ENCODE results near the gene DEXI.
A peak's percentile ranks its signal among the peaks of the same experiment; 100 is the strongest.
"Not testable (repeated sequence)": the region's sequence is repeated elsewhere in the genome, so short reads cannot be mapped to it uniquely, and the experiment has no call there.

The DEXI gene

DNA sequence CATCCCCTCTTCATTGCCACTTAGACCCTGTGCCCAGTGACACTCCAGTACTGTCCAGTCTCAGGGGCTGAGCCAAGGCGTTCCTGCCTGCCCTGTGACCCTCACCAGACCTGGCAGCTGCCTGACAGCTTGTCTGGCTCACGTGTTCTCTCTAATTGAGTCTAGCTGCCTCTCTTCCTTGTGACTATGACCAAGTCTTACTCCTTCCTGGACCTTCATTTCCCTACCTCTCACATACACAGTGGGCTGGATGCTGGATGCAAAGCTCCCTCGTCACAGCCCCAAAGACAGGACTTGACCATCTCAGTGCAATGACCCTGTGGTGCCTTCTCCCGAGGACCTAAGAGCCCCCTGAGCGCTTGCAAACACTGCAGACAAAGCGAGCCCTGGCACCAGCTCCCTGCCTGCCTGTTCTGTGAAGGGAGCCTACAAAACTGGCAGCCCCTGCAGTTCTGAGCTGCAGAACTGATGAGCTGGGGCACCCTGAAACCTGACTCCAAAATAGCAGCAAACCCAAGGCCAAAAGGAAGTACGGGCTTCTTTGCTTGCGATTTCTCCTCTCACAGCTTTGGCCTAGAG, 1.7 kb downstream of the DEXI start:
- DNase-seq: no peak

DNA sequence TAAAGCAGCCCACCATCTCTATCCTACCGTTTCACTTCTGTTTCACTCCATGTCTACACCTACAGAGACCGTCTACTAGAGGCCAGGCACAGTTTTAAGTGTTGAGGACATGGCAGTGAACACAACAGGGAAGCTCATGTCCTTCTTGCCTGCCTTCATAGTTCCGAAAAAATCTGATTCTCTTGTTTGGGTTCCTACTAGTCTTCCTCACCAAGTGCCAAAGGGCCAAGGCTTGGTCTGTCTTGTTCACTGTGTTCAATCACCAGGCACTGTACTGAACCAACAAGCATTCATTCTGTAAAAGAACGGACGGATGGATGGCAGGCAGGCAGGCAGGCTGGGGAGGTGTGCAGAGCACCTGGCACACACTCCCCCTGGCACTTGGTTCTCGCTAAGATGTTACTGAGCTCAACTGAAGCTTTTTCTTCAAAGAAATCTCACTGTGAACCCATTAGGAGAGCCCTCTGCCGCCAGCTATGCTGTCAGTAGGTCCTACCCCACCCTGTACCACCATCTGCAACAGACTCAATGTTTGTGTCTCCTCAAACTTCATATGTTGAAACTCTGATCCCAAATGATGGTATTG, 2.5 kb downstream of the DEXI start:
- DNase-seq: no peak

DNA sequence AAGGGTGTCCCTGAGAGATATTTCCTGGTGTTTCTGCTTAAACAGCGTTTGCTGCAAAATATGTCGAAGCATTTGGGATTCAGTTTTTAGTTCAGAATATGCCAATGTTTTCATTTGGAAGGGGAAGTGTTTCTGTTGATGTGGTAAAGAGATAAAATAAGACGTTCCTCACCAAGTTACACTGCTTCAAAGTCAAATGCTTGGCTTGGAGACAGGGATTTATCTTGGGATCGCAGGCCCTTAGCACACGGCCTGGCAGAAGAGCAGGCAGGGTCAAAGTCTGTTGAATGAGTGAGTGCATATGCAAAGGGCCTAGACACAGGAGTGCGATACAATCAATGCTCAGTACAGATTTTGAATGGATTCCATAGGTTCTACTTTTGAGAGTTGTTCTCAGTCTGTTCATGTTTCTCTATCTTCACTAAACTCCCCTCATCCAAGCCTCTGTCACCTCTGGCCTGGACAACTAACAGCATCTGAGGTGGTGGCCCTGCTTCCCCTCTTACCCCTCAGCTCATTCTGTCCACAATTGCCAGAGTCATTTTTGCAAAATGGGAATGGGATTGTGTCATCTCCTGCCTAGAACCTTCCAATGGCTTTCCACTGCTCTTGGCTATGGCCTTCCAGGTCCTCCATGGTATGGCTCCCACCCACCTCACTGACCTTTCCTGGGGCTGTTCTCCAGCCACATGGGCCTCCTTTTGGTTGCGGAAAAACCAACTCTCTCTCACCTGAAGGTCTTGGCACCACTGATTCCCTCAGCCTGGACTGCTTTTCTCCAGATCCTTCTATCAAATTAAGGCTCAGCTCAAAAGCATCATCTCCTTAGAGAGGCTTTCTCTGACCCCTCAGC, 3.2 kb downstream of the DEXI start:
- DNase-seq: no peak

DNA sequence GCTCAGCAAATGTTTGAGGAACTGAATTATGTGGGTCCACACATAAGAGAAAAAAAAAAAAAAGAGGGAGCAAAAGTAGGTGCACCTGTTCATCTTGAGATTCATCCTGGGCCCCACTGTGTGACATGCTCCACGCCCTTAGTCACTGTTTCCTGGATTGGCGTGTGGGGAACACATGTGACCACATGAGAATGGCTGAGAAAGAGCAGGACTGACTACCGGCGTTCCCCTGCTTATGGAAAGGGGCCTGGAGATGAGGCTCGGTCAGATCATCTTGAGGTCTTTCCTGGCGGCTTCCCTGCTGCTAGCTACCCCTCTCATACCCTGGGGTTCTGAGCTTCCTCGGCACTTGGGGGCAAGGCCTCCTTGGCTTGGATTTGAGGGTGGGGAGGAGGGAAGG, 3.9 kb downstream of the DEXI start:
- no peak for DNase-seq

DNA sequence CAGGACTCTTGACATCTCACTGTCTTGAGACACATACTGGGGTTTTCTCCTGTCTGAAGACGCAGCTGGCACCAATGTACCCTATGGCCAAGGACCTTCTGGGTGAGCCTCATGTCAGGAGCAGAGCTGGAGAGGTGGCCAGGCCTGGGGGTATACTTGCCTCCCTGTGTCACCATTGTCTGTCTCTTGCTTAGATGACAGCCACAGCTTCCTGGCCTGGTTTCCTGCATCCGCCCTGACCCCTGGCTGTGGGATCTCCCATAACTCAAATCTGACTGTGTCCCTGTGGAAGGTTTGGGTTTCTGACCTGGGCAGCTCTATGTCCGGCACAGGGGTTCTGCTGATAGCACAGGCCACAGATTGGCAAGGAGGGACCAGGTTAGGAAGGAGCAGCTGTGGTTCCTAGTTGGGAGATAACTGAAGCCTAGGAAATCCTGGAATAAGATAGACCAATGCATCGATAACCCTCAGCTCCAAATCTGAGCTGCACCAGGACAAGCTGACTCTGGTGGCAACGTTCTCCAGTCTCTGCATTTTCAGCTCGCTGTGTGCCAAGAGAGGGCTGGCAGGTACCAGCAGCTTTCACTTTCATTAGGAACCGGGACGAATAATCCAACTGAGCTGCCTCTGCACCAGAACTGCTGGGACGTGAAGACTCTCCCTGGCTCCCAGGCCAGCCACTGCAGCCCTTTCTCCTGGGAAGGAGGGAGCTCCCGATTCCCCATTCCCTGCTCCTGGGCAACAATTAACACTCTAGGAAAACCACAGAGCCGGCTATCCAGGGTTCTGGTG, 5.0 kb downstream of the DEXI start:
- DNase-seq: no peak

DNA sequence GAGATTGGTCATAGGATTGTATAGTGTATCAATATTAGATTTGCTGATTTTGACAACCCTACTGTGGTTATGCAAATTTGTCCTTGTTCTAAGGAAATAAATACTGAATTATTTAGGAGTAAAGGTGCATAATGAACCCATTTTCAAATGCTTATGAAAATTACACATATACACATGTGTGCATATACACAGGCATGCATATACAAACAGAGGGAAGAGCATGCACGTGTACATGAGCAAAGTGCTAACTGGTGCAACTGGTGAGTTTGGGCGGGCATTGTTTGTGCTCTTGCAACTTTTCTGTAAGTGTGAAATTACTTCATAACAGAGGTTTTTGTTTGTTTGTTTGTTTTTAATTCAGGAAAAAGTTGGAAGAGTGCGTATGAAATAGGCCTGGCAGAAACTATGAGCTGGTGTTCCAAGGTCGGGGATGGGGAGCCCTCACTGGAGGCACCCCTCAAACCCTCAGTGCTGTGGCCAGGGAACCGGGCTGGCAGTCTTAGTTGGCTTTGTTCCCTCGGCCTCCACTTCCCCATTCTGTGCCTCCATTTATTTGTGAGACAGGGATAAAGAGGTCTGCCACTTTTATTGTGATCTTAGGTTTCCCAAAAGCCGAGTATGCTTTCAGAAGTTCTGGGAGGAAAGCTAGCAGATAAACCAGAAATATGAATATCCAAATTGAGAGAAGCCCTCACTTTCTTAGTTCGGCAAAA, 5.8 kb downstream of the DEXI start:
- no peak for DNase-seq

DNA sequence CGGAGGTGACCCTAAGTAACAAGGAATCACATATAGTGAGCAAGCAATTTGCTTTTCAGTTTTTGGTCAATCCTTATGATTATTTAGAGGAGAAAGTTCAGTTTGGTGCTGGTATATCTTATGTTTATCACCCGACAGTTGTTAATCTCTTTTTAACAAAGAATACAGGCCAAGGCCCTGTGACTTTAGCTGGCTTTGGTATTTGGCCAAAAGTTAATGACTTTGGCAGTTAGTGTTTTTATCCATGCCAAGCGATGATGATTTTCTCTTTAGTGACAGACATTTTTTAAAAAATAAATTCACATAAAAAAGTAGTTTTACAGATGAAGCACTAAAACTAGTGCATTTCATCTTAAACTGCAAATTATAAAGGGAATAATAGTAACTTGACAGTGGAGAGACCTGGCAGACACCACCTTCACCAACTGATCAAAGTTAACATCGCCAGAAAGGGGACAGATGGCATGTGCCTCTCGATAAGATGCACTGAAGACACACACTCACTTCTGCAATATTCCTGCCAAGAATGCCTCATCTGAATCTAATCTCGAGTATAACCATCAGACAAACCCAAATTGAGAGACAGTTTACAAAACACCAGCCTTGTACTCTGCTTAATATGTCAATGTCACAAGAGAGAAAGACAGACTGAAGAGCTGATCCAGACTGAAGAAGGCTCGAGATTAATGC, 6.9 kb downstream of the DEXI start:
- no peak for DNase-seq

DNA sequence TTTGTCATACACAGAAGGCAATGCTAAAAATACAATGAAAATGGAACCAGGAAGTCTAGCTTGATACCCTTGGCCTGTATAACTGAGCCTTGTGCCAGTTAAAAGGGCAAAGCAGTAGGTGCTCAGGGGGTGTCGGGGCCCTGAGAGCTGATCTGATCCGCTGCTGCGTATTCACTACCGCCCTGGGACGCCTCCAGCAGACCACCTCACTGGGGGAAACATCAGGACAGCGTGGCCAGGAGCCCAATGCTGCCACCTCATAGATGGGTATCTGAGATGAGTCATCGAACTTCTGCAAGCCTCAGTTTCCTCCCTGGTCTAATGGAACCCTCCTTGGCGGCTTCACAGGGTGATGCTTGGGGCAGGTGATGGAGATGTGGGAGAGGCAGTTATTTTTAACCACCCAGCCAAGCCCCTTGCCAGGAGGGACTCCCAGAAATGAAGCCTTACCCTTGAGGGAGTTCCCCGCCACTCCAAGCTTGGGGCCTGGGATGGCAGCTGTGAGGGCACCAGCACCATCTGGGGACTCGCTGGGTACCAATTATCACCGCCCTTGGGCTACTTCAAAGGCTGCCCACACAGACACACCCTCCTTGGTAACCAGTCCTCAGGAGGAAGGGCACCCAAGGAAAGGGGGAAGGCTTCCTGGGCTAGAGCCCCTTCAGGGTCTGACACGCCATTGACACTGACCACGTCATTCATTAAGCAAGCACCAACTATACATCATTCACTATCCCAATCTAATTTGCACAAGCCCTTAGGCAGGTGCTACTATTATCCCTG, 7.8 kb downstream of the DEXI start:
- DNase-seq: no peak

DNA sequence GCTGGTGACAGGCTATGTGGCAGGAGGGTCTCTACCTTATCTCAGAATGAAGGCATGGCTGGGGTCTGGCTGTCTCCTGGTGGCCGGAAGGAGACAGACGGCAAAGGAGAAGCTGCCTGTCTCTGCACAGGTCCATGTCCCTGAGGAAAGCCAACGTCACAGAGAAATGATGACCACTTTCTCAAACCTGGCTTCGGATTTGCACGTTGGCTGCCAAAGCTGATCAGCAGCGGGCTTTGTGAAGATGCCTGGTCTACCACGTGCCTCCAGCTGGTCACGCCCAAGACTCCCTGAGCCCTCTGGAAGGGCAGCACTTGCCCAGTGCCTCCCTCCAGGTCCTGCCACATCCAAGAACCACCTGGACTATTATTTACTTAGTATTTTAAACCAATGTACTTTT, 8.4 kb downstream of the DEXI start:
- DNase-seq: no peak

DNA sequence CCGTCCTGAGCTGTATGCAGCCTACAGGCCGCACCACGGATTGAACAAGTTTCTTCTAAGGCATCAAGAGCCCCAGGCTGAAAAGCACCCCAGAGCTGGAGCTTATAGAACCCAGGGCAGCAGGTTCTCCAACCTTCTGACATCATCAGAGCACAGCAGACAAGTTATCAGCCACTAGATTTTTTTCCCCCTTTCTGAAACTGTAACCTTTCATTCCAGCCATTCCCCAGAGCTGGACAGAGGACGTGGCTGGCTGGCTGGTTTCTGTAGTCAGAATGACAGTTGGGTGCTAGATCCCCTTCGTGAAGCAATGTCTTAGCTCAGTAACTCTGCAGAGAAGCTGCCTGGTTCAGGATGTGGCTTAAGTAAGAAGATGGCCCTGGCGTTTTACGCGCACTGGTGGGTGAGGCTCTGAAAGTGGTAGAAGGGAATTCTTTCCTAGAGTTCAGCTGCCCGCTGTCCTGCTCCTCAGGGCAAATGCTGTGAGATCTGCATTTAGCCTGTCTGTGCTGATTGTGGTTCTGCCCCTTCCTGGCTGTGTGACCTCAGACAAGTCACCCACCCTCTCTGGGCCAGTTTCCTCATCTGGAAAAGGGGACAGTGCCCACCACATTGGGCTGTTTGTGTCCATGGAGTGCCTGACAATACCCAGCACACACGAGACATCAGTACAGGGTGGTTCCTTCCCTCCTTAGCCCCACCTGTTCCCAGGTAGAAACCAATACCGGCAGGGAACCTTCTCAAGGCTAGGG, 9.1 kb downstream of the DEXI start:
- no peak for DNase-seq

DNA sequence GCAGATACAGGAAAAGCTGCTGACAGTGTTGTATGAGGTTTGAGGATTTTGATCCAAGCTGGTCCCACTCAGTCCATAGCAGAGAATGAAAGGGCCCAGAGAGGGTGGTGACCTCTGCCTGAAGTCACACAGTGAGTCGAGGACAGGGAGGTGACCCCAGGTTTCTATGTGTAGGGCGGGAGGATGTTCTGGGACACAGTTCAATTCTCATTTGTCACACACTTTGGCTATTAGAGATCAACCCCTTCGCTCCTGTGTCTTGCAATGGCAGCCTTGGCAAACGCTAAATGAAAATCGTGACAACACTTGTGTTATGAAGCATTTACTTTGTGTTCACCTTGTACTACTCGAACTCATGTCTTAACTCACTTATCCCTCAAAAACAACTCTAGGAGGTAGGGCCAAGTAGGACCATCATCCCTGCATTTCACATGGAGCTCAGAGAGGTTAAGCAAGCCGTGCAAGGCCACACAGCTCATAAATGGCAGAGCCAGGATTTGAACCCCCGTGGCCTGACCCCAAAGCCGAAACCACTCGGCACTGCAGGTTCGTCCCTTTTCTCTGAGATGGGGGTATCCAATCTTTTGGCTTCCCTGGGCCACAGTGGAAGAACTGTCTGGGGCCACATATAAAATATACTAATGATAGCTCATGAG, 10.2 kb downstream of the DEXI start:
- DNase-seq: no peak

DNA sequence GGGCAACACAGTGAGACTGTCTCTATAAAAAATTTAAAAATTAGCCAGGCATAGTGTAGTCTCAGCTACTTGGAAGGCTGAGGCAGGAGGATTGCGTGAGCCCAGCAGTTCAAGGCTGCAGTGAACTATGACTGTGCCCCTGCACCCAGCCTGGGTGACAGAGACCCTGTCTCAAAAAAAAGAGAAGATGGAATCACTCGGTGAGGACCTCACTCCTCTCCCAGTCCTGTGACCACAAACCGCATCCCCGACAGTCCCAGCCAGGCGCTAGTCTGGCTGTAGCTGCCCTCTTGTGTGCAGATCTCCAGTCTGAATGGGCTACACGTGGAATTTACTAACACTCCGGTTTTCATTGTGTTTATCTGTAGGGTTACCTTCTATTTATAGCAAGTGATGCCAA, 11.1 kb downstream of the DEXI start:
- DNase-seq: no peak

DNA sequence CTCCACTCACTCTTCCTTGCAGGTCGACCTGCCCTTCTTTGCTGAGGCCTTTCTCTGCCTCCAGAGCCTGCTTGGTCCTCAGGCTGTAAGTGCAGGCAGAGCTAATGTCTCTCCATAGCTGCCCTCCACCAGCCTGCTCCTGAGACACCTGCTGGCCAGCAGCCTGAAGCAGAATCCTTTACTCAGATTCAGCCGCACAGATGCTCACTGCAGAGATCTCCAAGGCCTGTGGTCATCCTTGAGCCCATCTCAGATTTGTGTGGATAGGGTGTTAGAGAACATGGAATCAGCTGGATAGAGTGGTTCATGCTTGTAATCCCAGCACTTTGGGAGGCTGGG, 11.5 kb downstream of the DEXI start:
- DNase-seq: peak; percentile 18

DNA sequence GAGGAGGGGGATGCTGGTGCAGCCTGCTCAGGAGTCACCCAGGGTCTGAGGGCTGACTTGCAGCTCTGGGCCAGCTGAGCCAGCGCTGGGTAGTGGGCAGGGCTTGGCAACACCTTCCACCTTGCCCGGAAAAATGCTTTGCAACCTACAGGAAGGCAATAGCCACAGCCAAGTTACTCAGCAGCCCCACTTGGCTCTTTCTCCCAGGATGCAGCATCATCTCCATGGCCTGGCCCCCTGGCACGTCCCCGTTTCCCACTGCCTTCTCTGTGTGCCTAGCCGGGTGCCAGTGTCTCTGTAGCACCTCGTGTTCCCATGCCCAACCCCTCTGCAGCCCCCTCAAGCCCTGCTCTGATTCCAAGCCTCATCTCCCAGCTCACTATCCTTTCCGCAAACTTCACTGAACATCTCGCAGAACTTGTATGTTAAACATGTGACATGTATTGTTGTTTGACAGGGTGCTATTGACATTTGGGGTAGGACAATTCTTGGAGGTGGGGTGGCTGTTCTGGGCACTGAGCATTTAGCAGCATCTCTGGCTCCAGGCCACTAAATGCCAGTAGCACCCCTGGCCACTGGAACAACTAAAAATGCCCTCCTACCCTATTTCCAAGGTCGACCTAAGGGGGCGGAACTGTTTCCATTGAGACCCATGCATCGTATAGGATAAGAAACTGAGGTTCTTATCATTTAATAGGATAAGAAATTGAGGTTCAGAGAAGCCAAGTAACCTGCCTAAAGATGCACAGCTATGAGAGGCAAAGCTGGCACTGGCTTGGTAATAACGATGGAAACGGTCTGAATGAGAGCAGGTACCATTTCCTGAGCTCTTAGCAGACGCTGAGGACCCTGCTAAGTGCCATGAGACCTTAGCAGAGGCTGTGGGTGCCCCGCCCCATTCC, 12.2 kb downstream of the DEXI start:
- DNase-seq: peak; percentile 34

DNA sequence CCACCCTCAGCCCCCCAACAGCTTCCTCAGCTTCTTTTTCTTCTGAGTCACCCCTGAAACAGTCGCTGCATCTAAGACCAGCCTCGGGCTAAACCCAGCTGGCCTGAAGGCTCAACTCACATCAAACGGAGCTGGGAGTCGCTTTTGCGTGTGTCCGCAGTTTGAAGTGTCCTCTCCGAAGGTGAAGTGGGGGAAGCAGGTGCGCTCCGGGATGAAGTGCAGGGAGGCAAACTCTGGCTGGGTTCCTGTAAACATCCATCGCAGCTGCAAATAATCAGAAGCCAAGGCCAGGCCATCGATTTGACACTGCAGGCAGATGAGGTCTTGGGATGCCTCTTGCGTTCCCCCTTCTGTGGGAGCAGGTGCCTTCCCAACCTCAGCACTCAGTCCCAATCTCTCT, 13.2 kb downstream of the DEXI start:
- peak; percentile 69 for DNase-seq

DNA sequence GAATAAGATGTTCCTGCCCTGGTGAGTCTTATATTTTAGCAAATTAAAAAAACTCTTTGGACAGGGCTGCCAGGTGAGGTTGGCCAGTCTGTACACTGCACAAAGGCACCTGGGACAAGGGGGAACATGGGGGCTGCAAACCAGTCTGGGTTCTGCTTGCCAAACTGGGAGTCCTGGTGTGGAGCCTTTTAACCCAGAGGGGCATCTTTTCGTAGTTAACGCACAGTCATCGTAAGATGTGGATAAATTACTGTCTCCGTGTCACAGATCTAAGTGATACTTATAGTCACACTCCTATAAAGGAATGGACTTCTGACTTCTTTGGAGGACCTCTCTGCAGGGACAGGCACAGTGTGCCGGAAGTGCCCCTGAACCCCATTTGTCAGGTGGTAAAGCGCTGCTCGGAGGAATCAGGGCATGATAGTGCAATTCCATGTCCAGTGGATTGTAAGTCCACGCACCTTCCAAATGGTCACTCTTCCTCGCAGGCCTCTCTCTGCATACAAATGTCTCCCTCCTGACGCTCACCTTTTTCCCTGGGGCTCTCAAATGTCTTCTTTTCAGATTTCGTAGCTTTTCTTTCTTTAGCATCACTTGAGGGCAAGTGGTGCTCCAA, 14.7 kb downstream of the DEXI start:
- no peak for DNase-seq

DNA sequence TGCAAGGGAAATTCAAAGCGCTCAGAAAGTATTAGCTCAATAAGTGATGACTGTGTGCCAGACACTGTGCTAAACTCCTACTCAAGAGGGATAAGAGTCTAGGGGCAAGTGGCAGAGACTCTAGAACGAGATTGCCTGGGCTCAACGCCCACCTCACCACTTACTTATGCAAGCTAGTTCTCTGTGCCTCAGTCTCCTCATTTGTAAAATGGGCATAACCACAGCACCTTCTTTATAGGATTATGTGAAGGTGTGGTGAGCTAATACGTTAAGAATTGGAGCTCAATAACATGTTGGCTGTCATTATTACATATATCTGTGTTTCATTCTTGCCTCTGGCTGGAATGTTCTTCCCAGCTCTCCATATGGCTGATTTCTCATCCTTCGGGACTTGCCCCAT, 15.4 kb downstream of the DEXI start:
- DNase-seq: no peak

DNA sequence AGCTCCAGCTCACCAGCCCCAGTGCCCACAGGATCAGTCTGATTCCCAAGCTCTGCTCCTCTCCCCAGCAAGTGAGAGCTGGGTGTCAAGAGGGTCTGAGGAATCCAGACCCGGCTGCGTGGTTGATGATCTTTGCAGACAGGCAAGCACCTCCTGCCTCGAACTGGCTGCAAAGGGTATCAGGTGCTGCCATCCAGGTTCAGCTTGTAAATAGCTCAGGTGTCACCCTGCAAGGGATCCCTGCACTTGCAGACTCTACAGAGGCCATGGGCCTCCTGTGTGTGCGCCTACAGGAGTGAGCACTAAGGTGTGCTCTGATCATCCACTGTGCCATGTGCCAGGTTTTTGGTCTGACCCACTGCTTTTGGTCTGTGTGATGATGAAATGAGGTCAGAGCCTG, 16.2 kb downstream of the DEXI start:
- DNase-seq: peak; percentile 24

DNA sequence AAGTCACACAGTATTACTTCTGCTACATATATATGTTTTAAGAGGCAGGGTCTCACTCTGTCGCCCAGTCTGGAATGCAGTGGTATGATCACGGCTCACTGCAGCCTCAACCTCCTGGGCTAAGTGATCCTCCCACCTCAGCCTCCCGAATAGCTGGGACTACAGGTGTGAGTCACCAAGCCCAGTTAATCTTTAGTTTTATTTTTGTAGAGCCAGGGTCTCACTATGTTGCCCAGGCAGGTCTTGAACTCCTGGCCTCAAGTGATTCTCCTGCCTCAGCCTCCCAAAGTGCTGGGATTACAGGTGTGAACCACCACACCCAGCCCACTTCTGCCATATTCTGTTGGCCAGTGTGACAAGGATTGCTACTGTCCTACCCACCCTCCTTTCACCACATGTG, 17.0 kb downstream of the DEXI start:
- DNase-seq: not testable (repeated sequence)

Data from NCI-H510A (cell line).